ENCODE measurements around the gene OR10A5. TPM values are rescaled to one million over a fixed set of nuclear protein-coding genes. Genes with fewer than 3 reads are reported as not detected.

The OR10A5 gene
- polyA plus RNA-seq, 3 donors = not detected

GRCh38 chr11:6828103-6828502 lies 17.4 kb upstream of the OR10A5 start:
- no peak overlapping the region for H3K9ac ChIP-seq (ENCODE audit: insufficient read depth, low read length, poor library complexity, severe bottlenecking)
- no peak overlapping the region for H3K27ac ChIP-seq (ENCODE audit: low read depth in 1 of 2, low read length in 2 of 2)
- H3K9me3 ChIP-seq (replicated peaks in 1 of 2; ENCODE audit: control insufficient read depth in 1 of 2, insufficient read depth in 1 of 2, low read length in 2 of 2) = no peaks in the 10 kb centered on the region
- intact Hi-C loops (cut with micrococcal nuclease) = no loop called here
- no peaks in the 10 kb centered on the region for H4K20me1 ChIP-seq (ENCODE audit: insufficient read depth, low read length)
- no peak overlapping the region for H2AFZ ChIP-seq (ENCODE audit: insufficient read depth, low read depth, low read length, poor library complexity, severe bottlenecking)
- no peak overlapping the region for H3K4me3 Mint-ChIP-seq
- no peaks in the 10 kb centered on the region for H3K36me3 ChIP-seq (replicated peaks in 1 of 2; ENCODE audit: control insufficient read depth in 1 of 2, insufficient read depth in 2 of 2, low read length in 2 of 2)
- no peak overlapping the region for H3K4me3 ChIP-seq (replicated peaks in 1 of 3; ENCODE audit: low read depth in 2 of 3, low read length in 3 of 3)
- H3K4me1 Mint-ChIP-seq = no peaks in the 10 kb centered on the region
- 83% methylated on average over 1 of the region's 1 CpG for WGBS (ENCODE audit: insufficient coverage)
- H3K27me3 ChIP-seq (ENCODE audit: control insufficient read depth in 2 of 2, insufficient read depth in 2 of 2, low read length in 2 of 2) = no peaks in the 10 kb centered on the region
- H3K4me2 ChIP-seq (replicated peaks; ENCODE audit: extremely low read depth, low read length, poor library complexity, severe bottlenecking) = no peak overlapping the region
- DNase-seq = no peak
- H3K36me3 Mint-ChIP-seq = no peaks in the 10 kb centered on the region
- no peaks in the 10 kb centered on the region for H3K79me2 ChIP-seq (ENCODE audit: insufficient read depth, low read length)
- H3K27me3 Mint-ChIP-seq (ENCODE audit: low read depth in 3 of 3) = peaks cover 1 to 5% (median 2%) of the 10 kb centered on the region in 3 donors
- H3K4me1 ChIP-seq (ENCODE audit: control insufficient read depth in 1 of 2, insufficient read depth in 2 of 2, low read length in 2 of 2) = no peaks in the 10 kb centered on the region
- no peak for TF ChIP-seq CTCF (IDR thresholded peaks at IDR 0.05)
- H3K27ac Mint-ChIP-seq = no peak overlapping the region
- peaks cover 0 to 2% (median 0%) of the 10 kb centered on the region in 7 donors for H3K9me3 Mint-ChIP-seq

GRCh38 chr11:6833356-6833755 lies 12.1 kb upstream of the OR10A5 start:
- no peak for DNase-seq
- intact Hi-C loops (cut with micrococcal nuclease) = no loop called here
- H3K4me1 ChIP-seq (ENCODE audit: control insufficient read depth in 1 of 2, insufficient read depth in 2 of 2, low read length in 2 of 2) = no peaks in the 10 kb centered on the region
- no peaks in the 10 kb centered on the region for H3K27me3 ChIP-seq (ENCODE audit: control insufficient read depth in 2 of 2, insufficient read depth in 2 of 2, low read length in 2 of 2)
- no peaks in the 10 kb centered on the region for H3K36me3 ChIP-seq (replicated peaks in 1 of 2; ENCODE audit: control insufficient read depth in 1 of 2, insufficient read depth in 2 of 2, low read length in 2 of 2)
- no peaks in the 10 kb centered on the region for H3K9me3 ChIP-seq (replicated peaks in 1 of 2; ENCODE audit: control insufficient read depth in 1 of 2, insufficient read depth in 1 of 2, low read length in 2 of 2)
- no peak overlapping the region for H3K27ac Mint-ChIP-seq
- H3K27me3 Mint-ChIP-seq (ENCODE audit: low read depth in 3 of 3) = peaks cover 2 to 5% (median 3%) of the 10 kb centered on the region in 3 donors
- no peaks in the 10 kb centered on the region for H4K20me1 ChIP-seq (ENCODE audit: insufficient read depth, low read length)
- H3K4me2 ChIP-seq (replicated peaks; ENCODE audit: extremely low read depth, low read length, poor library complexity, severe bottlenecking) = no peak overlapping the region
- no peak overlapping the region for H3K27ac ChIP-seq (ENCODE audit: low read depth in 1 of 2, low read length in 2 of 2)
- H3K9ac ChIP-seq (ENCODE audit: insufficient read depth, low read length, poor library complexity, severe bottlenecking) = no peak overlapping the region
- no peak overlapping the region for H3K4me3 ChIP-seq (replicated peaks in 1 of 3; ENCODE audit: low read depth in 2 of 3, low read length in 3 of 3)
- no peaks in the 10 kb centered on the region for H3K79me2 ChIP-seq (ENCODE audit: insufficient read depth, low read length)
- 100% methylated on average over 1 of the region's 6 CpGs for WGBS (ENCODE audit: insufficient coverage)
- no peak overlapping the region for H2AFZ ChIP-seq (ENCODE audit: insufficient read depth, low read depth, low read length, poor library complexity, severe bottlenecking)
- no peaks in the 10 kb centered on the region for H3K4me1 Mint-ChIP-seq
- no peaks in the 10 kb centered on the region for H3K36me3 Mint-ChIP-seq
- peaks cover 0 to 2% (median 0%) of the 10 kb centered on the region in 7 donors for H3K9me3 Mint-ChIP-seq
- no peak for TF ChIP-seq CTCF (IDR thresholded peaks at IDR 0.05)
- no peak overlapping the region for H3K4me3 Mint-ChIP-seq
